IPS-20b (cell line): Measurements from ENCODE around the gene KDM4D.
"Not testable (repeated sequence)": the region's sequence is repeated elsewhere in the genome, so short reads cannot be mapped to it uniquely, and the experiment has no call there.

Experiments
- H3K27ac ChIP-seq: one replicate; pipeline ENCODE4 v1.5.1; 2013; ENCODE audit warnings: low read length
- H3K27me3 ChIP-seq: 2 replicates; pipeline ENCODE4 v1.6.1; 2013; ENCODE audit warnings: mild to moderate bottlenecking, low read length, inconsistent platforms; ENCODE audit not compliant: insufficient read depth
- H3K36me3 ChIP-seq: 2 replicates; pipeline ENCODE4 v1.6.1; 2013; ENCODE audit warnings: low read depth, mild to moderate bottlenecking, inconsistent platforms, low read length, moderate library complexity; ENCODE audit not compliant: insufficient read depth
- H3K4me1 ChIP-seq: 2 replicates; pipeline ENCODE4 v1.6.1; 2013; ENCODE audit warnings: mild to moderate bottlenecking, control low read depth, inconsistent platforms, low read length, moderate library complexity; ENCODE audit not compliant: insufficient read depth
- H3K4me3 ChIP-seq: 2 replicates; pipeline ENCODE4 v1.5.1; 2013; ENCODE audit warnings: mild to moderate bottlenecking, low read length, inconsistent platforms
- H3K9ac ChIP-seq: 2 replicates; pipeline ENCODE4 v1.6.1; 2013; ENCODE audit warnings: low read depth, mild to moderate bottlenecking, inconsistent platforms, low read length, moderate library complexity
- H3K9me3 ChIP-seq: 2 replicates; pipeline ENCODE4 v1.6.1; 2013; ENCODE audit warnings: mild to moderate bottlenecking, low read depth, low read length, inconsistent platforms; ENCODE audit not compliant: insufficient read depth

The KDM4D gene

GRCh38 chr11:94973099-94973968 is at the start of gene KDM4D, which contains the start of gene CWC15:
Gene KDM4D, plus strand, starts transcription at chr11:94973709. Its CDS starts 23,664 bp downstream, at chr11:94997373.
Gene CWC15, minus strand, starts transcription at chr11:94973556. Its CDS starts 1,371 bp downstream, at chr11:94972185.
- Histone ChIP-seq H3K4me3 (peak within 1 kb of the TSS; percentile 89), H3K9me3 (no peaks in the 10 kb centered on the region), H3K27ac (peak within 1 kb of the TSS; percentile 16), H3K4me1 (peaks cover 4% of the 10 kb centered on the region; the same call in 1 of the 2 replicates), H3K9ac (peak within 1 kb of the TSS; percentile 91), H3K27me3 (no peaks in the 10 kb centered on the region), H3K36me3 (peaks cover 38% of the 10 kb centered on the region)

GRCh38 chr11:94924171-94924572 is 49.3 kb upstream of the KDM4D start:
- Histone ChIP-seq H3K36me3 (no peaks in the 10 kb centered on the region), H3K4me1 (no peaks in the 10 kb centered on the region), H3K9ac (no peak overlapping the region), H3K27ac (no peak overlapping the region), H3K4me3 (no peak overlapping the region), H3K27me3 (no peaks in the 10 kb centered on the region), H3K9me3 (no peaks in the 10 kb centered on the region)

GRCh38 chr11:94924612-94925011 is 48.9 kb upstream of the KDM4D start:
- Histone ChIP-seq H3K4me1 (no peaks in the 10 kb centered on the region), H3K9me3 (no peaks in the 10 kb centered on the region), H3K27me3 (no peaks in the 10 kb centered on the region), H3K27ac (no peak overlapping the region), H3K4me3 (no peak overlapping the region), H3K9ac (no peak overlapping the region), H3K36me3 (no peaks in the 10 kb centered on the region)

GRCh38 chr11:94925422-94926270 is 47.9 kb upstream of the KDM4D start:
- H3K9ac ChIP-seq, result no peak overlapping the region
- H3K9me3 ChIP-seq, result no peaks in the 10 kb centered on the region
- H3K4me1 ChIP-seq, result no peaks in the 10 kb centered on the region
- no peak overlapping the region for H3K27ac ChIP-seq
- H3K36me3 ChIP-seq, result no peaks in the 10 kb centered on the region
- no peak overlapping the region for H3K4me3 ChIP-seq
- no peaks in the 10 kb centered on the region for H3K27me3 ChIP-seq

- no peaks in the 10 kb centered on the region for H3K36me3 ChIP-seq
- no peak overlapping the region for H3K9ac ChIP-seq
- H3K4me1 ChIP-seq, result no peaks in the 10 kb centered on the region
- H3K27me3 ChIP-seq, result no peaks in the 10 kb centered on the region
- H3K9me3 ChIP-seq, result no peaks in the 10 kb centered on the region
- no peak overlapping the region for H3K27ac ChIP-seq
- H3K4me3 ChIP-seq, result no peak overlapping the region
Measured at GRCh38 chr11:94926271-94926625, 47.3 kb upstream of the KDM4D start.

GRCh38 chr11:94926698-94927237 is 46.7 kb upstream of the KDM4D start:
- Histone ChIP-seq H3K36me3 (no peaks in the 10 kb centered on the region), H3K9ac (no peak overlapping the region), H3K4me3 (no peak overlapping the region), H3K27ac (no peak overlapping the region), H3K9me3 (no peaks in the 10 kb centered on the region), H3K4me1 (no peaks in the 10 kb centered on the region), H3K27me3 (no peaks in the 10 kb centered on the region)

GRCh38 chr11:94928117-94928990 is 45.2 kb upstream of the KDM4D start:
- no peaks in the 10 kb centered on the region for H3K27me3 ChIP-seq
- no peak overlapping the region for H3K27ac ChIP-seq
- H3K36me3 ChIP-seq, result no peaks in the 10 kb centered on the region
- no peak overlapping the region for H3K9ac ChIP-seq
- H3K9me3 ChIP-seq, result no peaks in the 10 kb centered on the region
- H3K4me3 ChIP-seq, result no peak overlapping the region
- H3K4me1 ChIP-seq, result no peaks in the 10 kb centered on the region

- H3K27ac ChIP-seq, H3K27me3 ChIP-seq, H3K4me3 ChIP-seq, H3K9ac ChIP-seq, H3K36me3 ChIP-seq, H3K9me3 ChIP-seq: not testable (repeated sequence)
- peaks cover 13% of the 10 kb centered on the region; the same call in 1 of the 2 replicates for H3K4me1 ChIP-seq
Measured at GRCh38 chr11:94932072-94932471, 41.4 kb upstream of the KDM4D start.

- Histone ChIP-seq H3K9ac (no peak overlapping the region), H3K36me3 (no peaks in the 10 kb centered on the region), H3K27ac (no peak overlapping the region), H3K4me1 (peaks cover 13% of the 10 kb centered on the region; the same call in 1 of the 2 replicates), H3K4me3 (no peak overlapping the region), H3K27me3 (no peaks in the 10 kb centered on the region), H3K9me3 (no peaks in the 10 kb centered on the region)
Measured at GRCh38 chr11:94932503-94932902, 41.0 kb upstream of the KDM4D start.

GRCh38 chr11:94933223-94934130 is 40.0 kb upstream of the KDM4D start:
- no peaks in the 10 kb centered on the region for H3K9me3 ChIP-seq
- H3K27ac ChIP-seq, result no peak overlapping the region
- no peak overlapping the region for H3K4me3 ChIP-seq
- H3K36me3 ChIP-seq, result no peaks in the 10 kb centered on the region
- H3K27me3 ChIP-seq, result no peaks in the 10 kb centered on the region
- H3K9ac ChIP-seq, result no peak overlapping the region
- peaks cover 13% of the 10 kb centered on the region; the same call in 1 of the 2 replicates for H3K4me1 ChIP-seq
